MM.1S (cell line): ENCODE results near the gene PPARD.

Source experiments
- DNase-seq: peaks from one replicate; pipeline ENCODE4 v3.0.0-alpha.2; 2015
- H2AFZ ChIP-seq: fragments of 300-600 bp; sonication (generic); 2 replicates; pipeline ENCODE4 v1.6.0; 2016; ENCODE audit warnings: antibody characterized with exemption, low read length
- H3F3A ChIP-seq: fragments of 300-600 bp; sonication (generic); 2 replicates; pipeline ENCODE4 v1.6.1; 2016; ENCODE audit warnings: mild to moderate bottlenecking, antibody characterized with exemption, low read length, moderate library complexity, mixed read lengths; ENCODE audit not compliant: insufficient read depth
- H3K27ac ChIP-seq: fragments of 300-600 bp; sonication (generic); 2 replicates; pipeline ENCODE4 v1.5.1; 2016; ENCODE audit warnings: mild to moderate bottlenecking, low read length
- H3K27me3 ChIP-seq: fragments of 300-600 bp; sonication (generic); replicated peaks from 2 replicates; pipeline ENCODE4 v1.6.0; 2016; ENCODE audit warnings: low read length; ENCODE audit not compliant: insufficient read depth
- H3K36me3 ChIP-seq: fragments of 300-600 bp; sonication (generic); replicated peaks from 2 replicates; pipeline ENCODE4 v1.6.1; 2016; ENCODE audit warnings: mild to moderate bottlenecking, low read length, mixed read lengths; ENCODE audit not compliant: insufficient read depth
- H3K4me1 ChIP-seq: fragments of 300-600 bp; sonication (generic); 2 replicates; pipeline ENCODE4 v1.6.1; 2016; ENCODE audit warnings: low read length, mixed read lengths
- H3K4me2 ChIP-seq: fragments of 300-600 bp; sonication (generic); 2 replicates; pipeline ENCODE4 v1.6.0; 2016; ENCODE audit warnings: low read depth, low read length
- H3K4me3 ChIP-seq: fragments of 300-600 bp; sonication (generic); 2 replicates; pipeline ENCODE4 v1.5.1; 2016; ENCODE audit warnings: low read length, mixed read lengths
- H3K79me2 ChIP-seq: fragments of 300-600 bp; sonication (generic); 2 replicates; pipeline ENCODE4 v1.6.1; 2016; ENCODE audit warnings: mixed run types, low read length, mixed read lengths
- H3K9ac ChIP-seq: fragments of 300-600 bp; sonication (generic); 2 replicates; pipeline ENCODE4 v1.6.1; 2016; ENCODE audit warnings: low read length, mixed read lengths
- H3K9me2 ChIP-seq: fragments of 300-600 bp; sonication (generic); replicated peaks from 2 replicates; pipeline ENCODE4 v1.6.1; 2016; ENCODE audit warnings: mild to moderate bottlenecking, low read length, mixed read lengths; ENCODE audit not compliant: insufficient read depth
- H3K9me3 ChIP-seq: fragments of 300-600 bp; sonication (generic); replicated peaks from 2 replicates; pipeline ENCODE4 v1.6.1; 2016; ENCODE audit warnings: mild to moderate bottlenecking, low read length, mixed read lengths; ENCODE audit not compliant: insufficient read depth
- H4K20me1 ChIP-seq: fragments of 300-600 bp; sonication (generic); 2 replicates; pipeline ENCODE4 v1.6.1; 2016; ENCODE audit warnings: mild to moderate bottlenecking, low read length, moderate library complexity, mixed read lengths; ENCODE audit not compliant: insufficient read depth
- EZH2 ChIP-seq: fragments of 300-600 bp; sonication (generic); optimal IDR thresholded peaks from 2 replicates; pipeline ENCODE3; 2017; ENCODE audit warnings: low read depth, mild to moderate bottlenecking, antibody characterized with exemption, low read length, mixed read lengths
- EZH2phosphoT487 ChIP-seq: fragments of 300-600 bp; sonication (generic); IDR thresholded peaks from 2 replicates; pipeline ENCODE4 v1.6.1; 2018; ENCODE audit warnings: antibody characterized with exemption, low read length
- TF ChIP-seq, protein P1 (sequence below): fragments of 300-600 bp; sonication (generic); IDR thresholded peaks from 2 replicates; pipeline ENCODE4 v1.5.1; 2016; ENCODE audit warnings: antibody characterized with exemption, low read length, mixed read lengths

PPARD gene

DNA sequence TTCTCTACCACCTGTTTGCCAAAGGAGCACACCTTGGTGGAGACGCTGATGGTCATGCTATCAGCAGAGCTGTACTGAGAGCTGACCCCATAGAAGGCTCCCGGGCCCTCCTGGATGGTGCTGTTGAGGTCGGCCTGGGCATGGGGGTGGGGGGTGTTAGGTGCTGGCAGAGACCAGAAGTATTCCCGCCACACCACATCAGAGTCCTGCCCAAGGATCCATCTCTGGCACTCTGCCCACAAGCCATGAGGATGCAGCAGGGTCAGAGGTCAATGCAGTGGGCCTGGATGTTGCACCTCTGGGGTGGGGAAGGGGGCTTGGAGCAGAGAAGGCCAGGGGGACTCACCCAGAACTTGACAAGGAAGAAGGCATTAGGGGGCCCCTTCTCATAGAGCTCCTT, 133.2 kb downstream of the PPARD start:
- Histone ChIP-seq H4K20me1 (peaks cover 19% of the 10 kb centered on the region), H3F3A (peaks cover 36% of the 10 kb centered on the region), H2AFZ (no peak overlapping the region), H3K4me2 (no peak overlapping the region), H3K9me3 (no peaks in the 10 kb centered on the region), H3K4me3 (no peak overlapping the region), H3K27ac (no peak overlapping the region), H3K79me2 (peaks cover 12% of the 10 kb centered on the region), H3K27me3 (no peaks in the 10 kb centered on the region), H3K9ac (no peak overlapping the region), H3K4me1 (no peaks in the 10 kb centered on the region; the same call in 1 of the 2 replicates), H3K36me3 (peaks cover 4% of the 10 kb centered on the region; the same call in 1 of the 2 replicates), H3K9me2 (no peaks in the 10 kb centered on the region)
- TF ChIP-seq, protein P1, sequence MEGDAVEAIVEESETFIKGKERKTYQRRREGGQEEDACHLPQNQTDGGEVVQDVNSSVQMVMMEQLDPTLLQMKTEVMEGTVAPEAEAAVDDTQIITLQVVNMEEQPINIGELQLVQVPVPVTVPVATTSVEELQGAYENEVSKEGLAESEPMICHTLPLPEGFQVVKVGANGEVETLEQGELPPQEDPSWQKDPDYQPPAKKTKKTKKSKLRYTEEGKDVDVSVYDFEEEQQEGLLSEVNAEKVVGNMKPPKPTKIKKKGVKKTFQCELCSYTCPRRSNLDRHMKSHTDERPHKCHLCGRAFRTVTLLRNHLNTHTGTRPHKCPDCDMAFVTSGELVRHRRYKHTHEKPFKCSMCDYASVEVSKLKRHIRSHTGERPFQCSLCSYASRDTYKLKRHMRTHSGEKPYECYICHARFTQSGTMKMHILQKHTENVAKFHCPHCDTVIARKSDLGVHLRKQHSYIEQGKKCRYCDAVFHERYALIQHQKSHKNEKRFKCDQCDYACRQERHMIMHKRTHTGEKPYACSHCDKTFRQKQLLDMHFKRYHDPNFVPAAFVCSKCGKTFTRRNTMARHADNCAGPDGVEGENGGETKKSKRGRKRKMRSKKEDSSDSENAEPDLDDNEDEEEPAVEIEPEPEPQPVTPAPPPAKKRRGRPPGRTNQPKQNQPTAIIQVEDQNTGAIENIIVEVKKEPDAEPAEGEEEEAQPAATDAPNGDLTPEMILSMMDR, result no peak
- TF ChIP-seq EZH2phosphoT487 (no peak), EZH2 (no peak)
- DNase-seq, result no peak

DNA sequence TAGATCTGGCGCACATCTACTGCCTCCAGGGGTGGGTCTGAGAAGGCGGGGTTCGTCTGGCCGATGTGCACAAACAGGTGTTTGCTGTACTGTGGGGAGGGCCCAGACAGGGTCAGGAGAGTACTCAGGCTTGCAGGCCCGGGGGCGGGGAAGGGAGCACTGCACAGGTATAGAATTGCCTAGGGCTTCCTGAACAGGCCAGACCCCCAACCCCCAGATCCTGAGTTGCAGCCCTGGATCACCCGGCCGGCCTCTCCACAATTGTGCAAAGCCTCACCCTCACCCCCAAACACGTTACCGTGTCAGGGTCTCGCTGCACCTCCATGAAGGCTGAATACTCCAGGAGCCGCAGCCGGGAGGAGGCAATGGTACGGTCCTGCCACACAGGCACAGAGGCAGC, 133.6 kb downstream of the PPARD start:
- Histone ChIP-seq H3K4me1 (no peaks in the 10 kb centered on the region; the same call in 1 of the 2 replicates), H3K27me3 (no peaks in the 10 kb centered on the region), H2AFZ (no peak overlapping the region), H3K4me3 (no peak overlapping the region), H3F3A (peaks cover 32% of the 10 kb centered on the region), H3K36me3 (peaks cover 4% of the 10 kb centered on the region; the same call in 1 of the 2 replicates), H4K20me1 (peaks cover 15% of the 10 kb centered on the region), H3K9me2 (no peaks in the 10 kb centered on the region), H3K9me3 (no peaks in the 10 kb centered on the region), H3K9ac (no peak overlapping the region), H3K79me2 (peaks cover 8% of the 10 kb centered on the region), H3K4me2 (no peak overlapping the region), H3K27ac (no peak overlapping the region)
- TF ChIP-seq EZH2phosphoT487 (no peak), EZH2 (no peak)
- no peak for DNase-seq

DNA sequence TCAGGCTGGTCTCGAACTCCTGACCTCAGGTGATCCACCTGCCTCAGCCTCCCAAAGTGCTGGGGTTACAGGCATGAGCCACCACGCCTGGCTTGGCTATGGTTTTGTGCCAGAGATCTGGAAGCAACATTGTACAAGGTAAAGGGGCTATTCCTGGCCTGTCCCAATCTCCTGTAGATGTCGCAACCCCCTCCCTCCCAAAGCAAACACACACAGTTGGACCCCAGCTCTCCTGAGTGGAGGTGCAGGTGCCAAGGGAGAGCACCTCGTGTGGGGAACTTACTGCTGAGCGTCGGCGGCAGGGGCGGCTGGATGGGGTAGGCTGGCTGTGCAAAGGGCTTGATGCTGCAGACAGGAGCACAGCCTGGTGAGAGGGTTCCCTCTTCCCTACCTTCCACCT, 134.7 kb downstream of the PPARD start:
- Histone ChIP-seq H3K36me3 (no peaks in the 10 kb centered on the region), H3K9ac (no peak overlapping the region)
- no peak for DNase-seq

More for the DNA sequence above, 134.7 kb downstream of the PPARD start:
- Histone ChIP-seq H3K79me2 (0 out of 2 replicates have a peak, but pooled peaks cover 3% of the 10 kb centered on the region), H3K27ac (no peak overlapping the region), H3K4me1 (no peaks in the 10 kb centered on the region), H3K9me3 (no peaks in the 10 kb centered on the region), H3K4me2 (no peak overlapping the region), H3K4me3 (no peak overlapping the region), H3F3A (peaks cover 22% of the 10 kb centered on the region), H3K9me2 (no peaks in the 10 kb centered on the region), H3K27me3 (no peaks in the 10 kb centered on the region), H4K20me1 (peaks cover 7% of the 10 kb centered on the region; the same call in 1 of the 2 replicates), H2AFZ (no peak overlapping the region)
- TF ChIP-seq EZH2phosphoT487 (no peak), EZH2 (no peak)
- TF ChIP-seq, protein P1, result no peak
